ENCODE results near the gene PSPC1. TPM values are rescaled to one million over a fixed set of nuclear protein-coding genes. Genes with fewer than 3 reads are reported as not detected.

PSPC1 gene
- polyA plus RNA-seq, 4 donors: 18.8 to 43.4 (median 30.8) TPM

- 88 to 94% (median 90%) methylated on average over 3 of the region's 3 CpGs for WGBS, 3 donors
- DNase-seq: no peak
- Histone ChIP-seq H3K27ac (ENCODE audit: low read depth in 1 of 3, low read length in 2 of 3) (no peak overlapping the region), H3K36me3 (ENCODE audit: control insufficient read depth in 3 of 3, insufficient read depth in 2 of 3, low read depth in 1 of 3, low read length in 3 of 3) (peaks cover 0 to 23% (median 8%) of the 10 kb centered on the region in 3 donors), H3K9me3 (ENCODE audit: control insufficient read depth in 2 of 2, insufficient read depth in 1 of 2, low read depth in 1 of 2, low read length in 1 of 2) (no peaks in the 10 kb centered on the region), H3K4me3 (ENCODE audit: low read depth in 1 of 3, low read length in 3 of 3) (no peak overlapping the region), H3K4me1 (ENCODE audit: control insufficient read depth in 3 of 3, insufficient read depth in 2 of 3, low read depth in 1 of 3, low read length in 2 of 3) (no peaks in the 10 kb centered on the region), H3K27me3 (ENCODE audit: control insufficient read depth in 3 of 3, insufficient read depth in 3 of 3, low read length in 3 of 3) (no peaks in the 10 kb centered on the region)
- no peak for FAIRE-seq
Measured at GRCh38 chr13:19676168-19676567, 106.6 kb downstream of the PSPC1 start.

DNA sequence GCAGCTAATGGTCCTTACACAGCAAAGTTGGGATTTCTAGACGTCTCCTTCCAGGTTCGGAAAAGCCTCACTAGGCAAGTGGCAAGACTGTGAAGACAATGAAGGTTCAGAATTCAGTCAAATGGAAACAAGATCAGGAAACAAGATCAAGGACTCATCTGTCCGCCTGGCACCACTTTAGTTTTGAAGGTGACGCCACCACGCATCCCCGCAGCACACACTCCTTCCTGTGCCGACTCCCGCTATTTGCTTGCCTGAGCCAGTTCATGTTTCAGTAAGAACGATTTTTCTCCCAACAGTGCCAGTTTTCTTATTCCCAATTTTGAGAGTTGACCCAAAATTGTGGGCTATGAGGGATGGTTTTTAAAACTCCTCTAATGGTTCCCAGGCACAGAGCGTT, 107.8 kb downstream of the PSPC1 start:
- Histone ChIP-seq H3K9me3 (ENCODE audit: control insufficient read depth in 2 of 2, insufficient read depth in 1 of 2, low read depth in 1 of 2, low read length in 1 of 2) (no peaks in the 10 kb centered on the region), H3K27ac (ENCODE audit: low read depth in 1 of 3, low read length in 2 of 3) (no peak overlapping the region), H3K4me1 (ENCODE audit: control insufficient read depth in 3 of 3, insufficient read depth in 2 of 3, low read depth in 1 of 3, low read length in 2 of 3) (no peaks in the 10 kb centered on the region), H3K36me3 (ENCODE audit: control insufficient read depth in 3 of 3, insufficient read depth in 2 of 3, low read depth in 1 of 3, low read length in 3 of 3) (peaks cover 2 to 26% (median 9%) of the 10 kb centered on the region in 3 donors), H3K27me3 (ENCODE audit: control insufficient read depth in 3 of 3, insufficient read depth in 3 of 3, low read length in 3 of 3) (no peaks in the 10 kb centered on the region), H3K4me3 (ENCODE audit: low read depth in 1 of 3, low read length in 3 of 3) (no peak overlapping the region)
- DNase-seq: no peak
- 94 to 96% (median 96%) methylated on average over 10 of the region's 10 CpGs for WGBS, 3 donors
- FAIRE-seq: no peak

DNA sequence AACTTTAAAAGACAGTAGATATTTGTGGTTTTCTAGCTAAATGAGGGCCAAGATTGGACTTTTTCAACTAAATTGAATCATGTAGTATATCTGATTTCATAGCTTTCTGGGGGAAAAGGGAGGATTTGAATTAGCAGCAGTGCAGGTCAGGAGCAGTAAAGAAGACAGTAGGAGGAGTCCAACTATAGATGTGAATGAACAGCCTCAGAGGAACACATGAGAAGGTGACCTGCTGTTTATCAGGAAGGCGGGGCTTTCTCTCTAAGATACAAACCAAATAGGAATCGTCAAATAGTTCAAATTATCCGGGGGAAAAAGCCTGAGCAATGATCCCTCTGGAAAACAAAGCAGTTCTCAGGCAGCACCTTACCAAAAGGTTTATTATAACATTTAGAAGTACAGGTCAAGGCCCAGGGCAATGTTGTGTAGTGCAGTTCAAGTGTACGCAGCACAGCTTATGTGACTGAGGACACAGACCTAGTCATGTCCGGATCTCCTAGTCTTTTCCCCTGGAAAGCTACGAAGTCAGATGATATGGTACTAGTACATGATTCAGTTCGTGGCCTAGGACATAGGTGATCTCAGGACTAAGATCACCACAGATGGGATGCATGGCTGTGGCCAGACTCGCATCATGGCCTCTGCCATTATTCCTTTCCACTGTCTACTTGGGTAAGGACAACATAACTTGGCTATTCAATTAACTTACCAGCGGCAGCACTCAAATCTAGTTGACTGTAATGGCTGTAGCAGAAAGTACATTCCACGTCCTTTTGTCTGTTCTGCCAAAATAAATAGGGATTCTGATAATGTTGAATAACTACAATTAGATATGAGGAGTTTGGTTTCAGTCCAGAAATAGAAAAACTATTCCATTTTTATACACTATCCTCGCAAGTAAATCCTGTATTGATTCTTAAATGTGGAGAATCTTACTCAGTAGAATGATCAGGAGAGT, 109.0 kb downstream of the PSPC1 start:
- Histone ChIP-seq H3K9me3 (ENCODE audit: control insufficient read depth in 2 of 2, insufficient read depth in 1 of 2, low read depth in 1 of 2, low read length in 1 of 2) (no peaks in the 10 kb centered on the region), H3K4me3 (ENCODE audit: low read depth in 1 of 3, low read length in 3 of 3) (no peak overlapping the region), H3K27me3 (ENCODE audit: control insufficient read depth in 3 of 3, insufficient read depth in 3 of 3, low read length in 3 of 3) (no peaks in the 10 kb centered on the region), H3K4me1 (ENCODE audit: control insufficient read depth in 3 of 3, insufficient read depth in 2 of 3, low read depth in 1 of 3, low read length in 2 of 3) (no peaks in the 10 kb centered on the region), H3K27ac (ENCODE audit: low read depth in 1 of 3, low read length in 2 of 3) (no peak overlapping the region), H3K36me3 (ENCODE audit: control insufficient read depth in 3 of 3, insufficient read depth in 2 of 3, low read depth in 1 of 3, low read length in 3 of 3) (peaks cover 6 to 35% (median 9%) of the 10 kb centered on the region in 3 donors)
- FAIRE-seq (no peak), DNase-seq (no peak)
- WGBS, 3 donors: 81 to 90% (median 83%) methylated on average over 11 of the region's 11 CpGs

DNA sequence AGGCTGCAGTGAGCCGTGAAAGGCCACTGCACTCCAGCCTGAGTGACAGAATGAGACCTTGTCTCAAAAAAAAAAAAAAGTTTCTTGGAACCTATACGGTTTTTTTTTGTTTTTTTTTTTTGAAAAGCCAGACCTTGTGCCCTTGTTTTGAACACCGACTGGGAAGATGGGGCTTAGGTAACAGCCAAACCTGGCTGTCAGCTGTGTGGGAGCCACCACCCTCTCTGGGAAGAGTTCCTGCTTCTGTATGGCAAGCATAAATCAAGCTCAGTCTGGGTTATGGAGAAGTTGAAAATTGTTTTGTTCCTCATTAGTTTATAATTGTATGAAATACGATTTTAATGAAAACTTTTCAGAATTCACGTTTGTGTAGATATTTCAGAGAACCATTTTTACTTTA, 109.8 kb downstream of the PSPC1 start:
- DNase-seq (no peak), FAIRE-seq (no peak)
- Histone ChIP-seq H3K9me3 (ENCODE audit: control insufficient read depth in 2 of 2, insufficient read depth in 1 of 2, low read depth in 1 of 2, low read length in 1 of 2) (no peaks in the 10 kb centered on the region), H3K27ac (ENCODE audit: low read depth in 1 of 3, low read length in 2 of 3) (no peak overlapping the region), H3K27me3 (ENCODE audit: control insufficient read depth in 3 of 3, insufficient read depth in 3 of 3, low read length in 3 of 3) (no peaks in the 10 kb centered on the region), H3K4me3 (ENCODE audit: low read depth in 1 of 3, low read length in 3 of 3) (no peak overlapping the region), H3K4me1 (ENCODE audit: control insufficient read depth in 3 of 3, insufficient read depth in 2 of 3, low read depth in 1 of 3, low read length in 2 of 3) (no peaks in the 10 kb centered on the region), H3K36me3 (ENCODE audit: control insufficient read depth in 3 of 3, insufficient read depth in 2 of 3, low read depth in 1 of 3, low read length in 3 of 3) (peaks cover 7 to 40% (median 10%) of the 10 kb centered on the region in 3 donors)
- WGBS, 3 donors: 69 to 74% (median 71%) methylated on average over 5 of the region's 5 CpGs

DNA sequence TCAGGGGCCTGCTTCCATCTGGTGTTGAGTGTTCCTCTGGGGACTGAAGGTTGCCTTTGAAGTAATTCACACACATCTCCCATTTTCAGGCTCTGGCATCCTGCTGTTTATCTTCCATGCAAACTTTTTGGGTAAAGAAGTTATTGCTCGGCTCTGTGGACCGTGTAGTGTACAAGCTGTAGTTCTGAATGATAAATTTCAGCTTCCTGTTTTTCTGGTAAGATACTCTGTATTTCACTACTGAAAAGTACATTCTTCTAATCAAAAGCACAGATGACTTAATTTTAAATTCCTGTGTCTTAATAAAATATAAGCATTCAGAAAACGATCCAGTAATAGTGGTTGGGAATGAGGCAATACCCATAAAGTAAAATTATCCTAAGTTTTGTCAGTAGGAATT, 112.6 kb downstream of the PSPC1 start:
- Histone ChIP-seq H3K4me3 (ENCODE audit: low read depth in 1 of 3, low read length in 3 of 3) (no peak overlapping the region), H3K9me3 (ENCODE audit: control insufficient read depth in 2 of 2, insufficient read depth in 1 of 2, low read depth in 1 of 2, low read length in 1 of 2) (no peaks in the 10 kb centered on the region), H3K27ac (ENCODE audit: low read depth in 1 of 3, low read length in 2 of 3) (no peak overlapping the region), H3K36me3 (ENCODE audit: control insufficient read depth in 3 of 3, insufficient read depth in 2 of 3, low read depth in 1 of 3, low read length in 3 of 3) (peaks cover 10 to 54% (median 22%) of the 10 kb centered on the region in 3 donors), H3K27me3 (ENCODE audit: control insufficient read depth in 3 of 3, insufficient read depth in 3 of 3, low read length in 3 of 3) (no peaks in the 10 kb centered on the region), H3K4me1 (ENCODE audit: control insufficient read depth in 3 of 3, insufficient read depth in 2 of 3, low read depth in 1 of 3, low read length in 2 of 3) (no peaks in the 10 kb centered on the region)
- DNase-seq (no peak), FAIRE-seq (no peak)
- WGBS, 3 donors: 59 to 69% (median 63%) methylated on average over 3 of the region's 3 CpGs

- Histone ChIP-seq H3K27ac (ENCODE audit: low read depth in 1 of 3, low read length in 2 of 3) (no peak overlapping the region), H3K4me3 (ENCODE audit: low read depth in 1 of 3, low read length in 3 of 3) (no peak overlapping the region), H3K4me1 (ENCODE audit: control insufficient read depth in 3 of 3, insufficient read depth in 2 of 3, low read depth in 1 of 3, low read length in 2 of 3) (no peaks in the 10 kb centered on the region), H3K27me3 (ENCODE audit: control insufficient read depth in 3 of 3, insufficient read depth in 3 of 3, low read length in 3 of 3) (no peaks in the 10 kb centered on the region), H3K36me3 (ENCODE audit: control insufficient read depth in 3 of 3, insufficient read depth in 2 of 3, low read depth in 1 of 3, low read length in 3 of 3) (peaks cover 14 to 61% (median 28%) of the 10 kb centered on the region in 3 donors), H3K9me3 (ENCODE audit: control insufficient read depth in 2 of 2, insufficient read depth in 1 of 2, low read depth in 1 of 2, low read length in 1 of 2) (no peaks in the 10 kb centered on the region)
- DNase-seq: no peak
- FAIRE-seq: no peak
- 89 to 91% (median 90%) methylated on average over 9 of the region's 9 CpGs for WGBS, 3 donors
Measured at GRCh38 chr13:19668778-19669177, 114.0 kb downstream of the PSPC1 start.

- 84 to 90% (median 89%) methylated on average over 14 of the region's 14 CpGs for WGBS, 3 donors
- peaks cover 22 to 70% (median 40%) of the 10 kb centered on the region in 3 donors for H3K36me3 ChIP-seq (ENCODE audit: control insufficient read depth in 3 of 3, insufficient read depth in 2 of 3, low read depth in 1 of 3, low read length in 3 of 3)
Measured at GRCh38 chr13:19665427-19665859, 117.3 kb downstream of the PSPC1 start.

DNA sequence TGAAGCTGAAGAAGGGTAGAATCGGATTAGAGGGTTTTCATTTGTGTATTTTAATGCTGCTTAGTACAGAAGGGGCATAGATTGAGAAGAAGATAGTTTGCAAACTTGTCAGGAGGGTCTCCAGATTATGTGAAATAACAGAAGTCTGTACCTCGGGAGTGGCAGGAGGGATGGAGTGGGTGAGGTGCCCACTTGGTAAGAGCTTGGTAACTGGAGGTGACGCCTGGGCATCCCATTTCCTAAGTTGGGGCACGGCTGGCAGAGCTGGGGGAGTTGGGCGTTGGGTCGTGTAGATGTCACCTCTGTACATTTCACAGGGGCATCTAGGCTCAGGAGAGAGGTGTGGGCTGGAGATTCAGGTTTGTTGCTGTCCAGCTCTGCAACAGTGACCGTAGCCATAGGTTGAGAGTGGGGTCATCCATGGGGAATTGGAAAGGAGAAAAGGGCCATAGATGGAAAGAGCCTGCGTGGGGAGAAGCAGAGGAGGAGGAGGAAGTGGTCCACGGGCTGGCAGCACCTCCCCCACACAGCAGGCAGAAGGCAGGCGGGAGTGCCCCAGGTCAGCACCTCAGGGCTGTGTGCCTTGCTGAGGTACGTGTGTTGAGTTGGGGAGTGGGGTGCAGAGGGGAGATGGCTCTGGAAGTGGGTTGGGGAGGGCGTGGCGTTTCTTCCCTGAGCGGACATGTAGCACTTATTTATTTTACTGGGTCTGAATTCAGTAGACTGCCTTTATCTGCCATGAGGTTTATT, 118.1 kb downstream of the PSPC1 start:
- FAIRE-seq (no peak), DNase-seq (no peak)
- Histone ChIP-seq H3K36me3 (ENCODE audit: control insufficient read depth in 3 of 3, insufficient read depth in 2 of 3, low read depth in 1 of 3, low read length in 3 of 3) (peaks cover 19 to 66% (median 40%) of the 10 kb centered on the region in 3 donors), H3K9me3 (ENCODE audit: control insufficient read depth in 2 of 2, insufficient read depth in 1 of 2, low read depth in 1 of 2, low read length in 1 of 2) (no peaks in the 10 kb centered on the region), H3K27ac (ENCODE audit: low read depth in 1 of 3, low read length in 2 of 3) (no peak overlapping the region), H3K4me3 (ENCODE audit: low read depth in 1 of 3, low read length in 3 of 3) (no peak overlapping the region), H3K27me3 (ENCODE audit: control insufficient read depth in 3 of 3, insufficient read depth in 3 of 3, low read length in 3 of 3) (no peaks in the 10 kb centered on the region), H3K4me1 (ENCODE audit: control insufficient read depth in 3 of 3, insufficient read depth in 2 of 3, low read depth in 1 of 3, low read length in 2 of 3) (no peaks in the 10 kb centered on the region)
- WGBS, 3 donors: 86 to 91% (median 87%) methylated on average over 14 of the region's 14 CpGs

More at GRCh38 chr13:19665427-19665859, 117.3 kb downstream of the PSPC1 start:
- DNase-seq (no peak), FAIRE-seq (no peak)
- Histone ChIP-seq H3K4me1 (ENCODE audit: control insufficient read depth in 3 of 3, insufficient read depth in 2 of 3, low read depth in 1 of 3, low read length in 2 of 3) (no peaks in the 10 kb centered on the region), H3K27me3 (ENCODE audit: control insufficient read depth in 3 of 3, insufficient read depth in 3 of 3, low read length in 3 of 3) (no peaks in the 10 kb centered on the region), H3K9me3 (ENCODE audit: control insufficient read depth in 2 of 2, insufficient read depth in 1 of 2, low read depth in 1 of 2, low read length in 1 of 2) (no peaks in the 10 kb centered on the region), H3K27ac (ENCODE audit: low read depth in 1 of 3, low read length in 2 of 3) (no peak overlapping the region), H3K4me3 (ENCODE audit: low read depth in 1 of 3, low read length in 3 of 3) (no peak overlapping the region)

Data from small intestine (tissue), 7 donors.